Skeletal muscle satellite cell (primary cell): ENCODE measurements around the gene FKBP8.
"Not testable (repeated sequence)": the region's sequence is repeated elsewhere in the genome, so short reads cannot be mapped to it uniquely, and the experiment has no call there.

Experiments used
- H3K27me3 ChIP-seq: 2 replicates; pipeline ENCODE4 v1.7.0; 2013; ENCODE audit warnings: low read length; ENCODE audit not compliant: control insufficient read depth, insufficient read depth
- H3K36me3 ChIP-seq: 2 replicates; pipeline ENCODE4 v1.7.0; 2013; ENCODE audit warnings: mild to moderate bottlenecking, control low read depth, low read length; ENCODE audit not compliant: insufficient read depth
- H3K4me1 ChIP-seq: 2 replicates; pipeline ENCODE4 v1.7.0; 2013; ENCODE audit warnings: low read length; ENCODE audit not compliant: control insufficient read depth, insufficient read depth
- H3K4me2 ChIP-seq: 2 replicates; pipeline ENCODE4 v1.7.0; 2013; ENCODE audit warnings: mild to moderate bottlenecking, low read length
- H3K4me3 ChIP-seq: 2 replicates; pipeline ENCODE4 v1.7.0; 2013; ENCODE audit warnings: low read length
- H3K9ac ChIP-seq: 2 replicates; pipeline ENCODE4 v1.7.0; 2013; ENCODE audit warnings: mild to moderate bottlenecking, low read depth, low read length, moderate library complexity
- H3K9me3 ChIP-seq: replicated peaks from 2 replicates; pipeline ENCODE4 v1.7.0; 2013; ENCODE audit warnings: mild to moderate bottlenecking, control low read depth, low read length

The FKBP8 gene

DNA sequence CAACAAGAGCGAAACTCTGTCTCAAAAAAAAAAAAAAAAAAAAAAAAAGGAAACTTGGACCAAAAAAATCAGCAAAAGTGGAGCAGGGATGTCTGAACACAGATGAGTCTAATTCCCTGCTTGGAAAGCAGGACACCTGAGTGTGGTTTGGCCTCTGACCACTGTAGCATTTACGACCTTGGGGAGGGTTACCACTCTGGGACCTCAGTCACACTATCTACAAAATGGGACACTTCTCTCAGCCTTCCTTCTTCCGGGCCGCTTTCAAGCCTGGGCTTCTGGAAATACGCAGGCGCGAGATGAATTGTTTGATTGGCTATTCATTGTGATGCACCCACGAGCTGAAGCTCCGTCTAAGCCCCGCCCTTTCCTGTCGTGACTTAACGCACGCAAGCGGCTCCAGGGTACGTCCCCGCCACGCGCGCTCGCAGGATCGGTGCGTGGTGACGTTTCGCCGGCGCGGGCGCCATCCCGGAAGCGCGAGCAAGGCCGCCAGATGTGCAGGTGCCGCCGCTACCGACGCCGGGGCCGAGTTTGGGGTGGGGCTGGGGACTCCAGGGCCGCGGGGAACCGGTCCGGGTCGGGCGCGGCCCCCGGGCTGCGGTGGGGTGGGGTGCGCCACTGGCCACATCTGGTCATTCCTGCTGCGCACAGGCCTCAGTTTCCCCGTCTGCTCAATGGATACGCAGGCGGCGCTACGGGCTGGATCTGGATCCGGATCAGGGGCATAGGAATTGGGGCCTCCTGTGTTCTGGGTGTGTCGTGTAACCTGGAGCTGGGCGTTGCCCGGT lies 14.2 kb upstream of the FKBP8 start, which contains the start of gene KXD1:
TSS of gene KXD1 (plus strand) at position 460 of the 791 bp plus-strand sequence. CDS start 4,187 bp downstream, outside the sequence.
- peaks cover 6% of the 10 kb centered on the region for H3K36me3 ChIP-seq
- peak within 1 kb of the TSS; percentile 93 for H3K4me3 ChIP-seq
- no peaks in the 10 kb centered on the region for H3K9me3 ChIP-seq
- peak within 1 kb of the TSS; percentile 97 for H3K4me2 ChIP-seq
- H3K27me3 ChIP-seq: no peaks in the 10 kb centered on the region
- peaks cover 30% of the 10 kb centered on the region for H3K4me1 ChIP-seq
- peak within 1 kb of the TSS; percentile 97 for H3K9ac ChIP-seq

DNA sequence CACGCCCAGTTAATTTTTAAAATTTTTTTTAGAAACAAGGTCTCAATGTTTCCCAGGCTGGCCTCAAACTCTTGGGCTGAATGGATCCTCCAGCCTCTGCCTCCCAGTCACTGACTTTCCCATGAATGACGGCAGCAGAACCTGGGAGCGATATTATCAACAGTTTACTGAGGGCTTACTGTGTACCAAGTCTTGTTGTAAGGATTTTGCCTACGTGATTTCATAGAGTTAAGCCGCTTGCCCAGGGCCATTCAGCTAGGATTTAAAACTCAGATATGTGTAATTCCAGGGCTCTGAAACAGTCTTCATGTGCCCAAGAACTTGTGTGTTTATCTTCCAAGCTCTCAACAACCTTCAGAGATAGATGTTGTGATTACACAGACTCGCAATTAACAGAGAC lies 8.3 kb upstream of the FKBP8 start:
- H3K9me3 ChIP-seq: no peaks in the 10 kb centered on the region
- no peak overlapping the region for H3K9ac ChIP-seq
- H3K27me3 ChIP-seq: no peaks in the 10 kb centered on the region
- no peak overlapping the region for H3K4me3 ChIP-seq
- H3K4me2 ChIP-seq: no peak overlapping the region
- H3K4me1 ChIP-seq: no peaks in the 10 kb centered on the region
- H3K36me3 ChIP-seq: no peaks in the 10 kb centered on the region

DNA sequence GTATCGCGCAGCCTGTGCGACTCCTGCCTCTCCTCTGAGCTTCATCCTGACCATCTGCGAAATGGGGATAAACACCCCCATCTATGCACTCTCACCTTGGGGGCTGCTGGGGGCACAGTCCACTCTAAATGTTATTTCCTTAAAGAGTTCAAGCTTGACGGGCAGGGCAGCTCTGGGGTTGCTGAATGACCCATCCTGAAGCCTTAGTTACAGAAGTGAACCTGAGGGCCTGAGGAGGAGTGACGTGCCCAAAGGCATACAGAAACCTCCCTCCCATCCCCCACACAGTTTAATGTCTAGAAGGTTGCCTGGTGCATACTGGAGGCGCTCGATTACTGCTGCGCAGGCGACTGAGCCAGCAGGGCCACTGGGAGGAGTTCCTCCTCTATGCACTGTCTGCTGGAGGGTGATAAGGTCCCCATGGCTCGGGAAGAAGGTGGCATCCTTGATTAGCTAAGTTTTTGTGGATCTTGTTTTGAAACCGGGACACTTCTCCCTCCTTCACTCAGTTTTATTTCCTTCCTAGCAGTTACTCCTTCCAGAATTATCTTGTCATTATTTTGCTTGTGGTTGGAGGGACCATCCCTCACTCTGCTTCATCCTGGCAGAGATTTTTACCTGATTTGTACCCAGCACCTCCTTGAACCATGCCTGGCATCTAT lies 572 bp upstream of the FKBP8 start:
- peak overlapping the region; percentile 77 for H3K4me2 ChIP-seq
- peaks cover 21% of the 10 kb centered on the region for H3K4me1 ChIP-seq
- H3K36me3 ChIP-seq: peaks cover 19% of the 10 kb centered on the region
- no peaks in the 10 kb centered on the region for H3K27me3 ChIP-seq
- peak overlapping the region; percentile 15 for H3K9ac ChIP-seq
- H3K4me3 ChIP-seq: peak overlapping the region; percentile 52
- no peaks in the 10 kb centered on the region for H3K9me3 ChIP-seq

DNA sequence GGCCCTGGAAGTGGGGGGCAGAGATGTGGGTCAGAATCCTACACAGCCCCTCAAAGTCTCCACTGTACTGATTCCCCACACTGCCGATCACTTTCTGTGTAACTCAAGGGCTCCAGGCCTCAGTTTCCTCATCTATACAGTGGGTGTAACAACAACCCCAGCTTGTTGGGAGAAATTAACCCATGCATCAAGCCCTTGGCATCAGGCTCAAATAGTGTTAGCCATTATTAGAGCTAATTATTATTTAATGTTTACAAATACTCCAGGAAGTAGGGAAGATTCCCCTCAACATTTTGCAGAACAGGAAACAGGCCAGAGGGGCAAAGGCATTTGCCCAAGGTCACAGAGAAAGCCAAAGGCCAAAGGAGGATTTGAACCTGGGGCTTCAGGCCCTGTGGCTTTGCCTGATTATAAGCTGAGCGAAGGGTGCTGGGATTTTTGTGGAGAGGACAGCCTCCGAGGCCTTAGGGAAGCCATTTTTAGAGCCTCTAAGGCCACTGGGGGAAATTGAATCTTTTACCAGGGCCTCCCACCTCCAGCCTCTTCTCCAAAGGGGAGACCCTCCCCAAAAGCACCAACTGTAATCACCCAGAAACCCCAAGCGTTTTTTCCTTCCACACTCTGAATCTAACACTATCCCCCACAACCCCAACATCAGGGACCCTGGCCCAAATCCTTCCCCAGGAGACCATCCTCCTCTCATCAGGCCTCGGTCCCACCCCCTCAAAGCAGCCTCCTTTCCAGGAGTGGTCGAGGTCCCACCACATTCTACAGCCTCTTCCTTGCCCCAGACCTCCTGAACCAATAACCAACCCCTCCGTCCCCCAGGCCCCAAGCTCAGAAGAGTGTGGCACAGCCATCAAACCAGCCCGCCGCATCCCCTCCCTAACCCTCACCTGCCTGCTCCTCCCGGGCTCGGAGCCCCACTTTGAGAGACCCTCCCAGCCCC lies 1.1 kb downstream of the FKBP8 start:
- peaks cover 32% of the 10 kb centered on the region for H3K36me3 ChIP-seq
- H3K9ac ChIP-seq: peak overlapping the region; percentile 89
- peak overlapping the region; percentile 99 for H3K4me2 ChIP-seq
- no peaks in the 10 kb centered on the region for H3K9me3 ChIP-seq
- peaks cover 21% of the 10 kb centered on the region for H3K4me1 ChIP-seq
- H3K27me3 ChIP-seq: no peaks in the 10 kb centered on the region
- H3K4me3 ChIP-seq: peak overlapping the region; percentile 86

DNA sequence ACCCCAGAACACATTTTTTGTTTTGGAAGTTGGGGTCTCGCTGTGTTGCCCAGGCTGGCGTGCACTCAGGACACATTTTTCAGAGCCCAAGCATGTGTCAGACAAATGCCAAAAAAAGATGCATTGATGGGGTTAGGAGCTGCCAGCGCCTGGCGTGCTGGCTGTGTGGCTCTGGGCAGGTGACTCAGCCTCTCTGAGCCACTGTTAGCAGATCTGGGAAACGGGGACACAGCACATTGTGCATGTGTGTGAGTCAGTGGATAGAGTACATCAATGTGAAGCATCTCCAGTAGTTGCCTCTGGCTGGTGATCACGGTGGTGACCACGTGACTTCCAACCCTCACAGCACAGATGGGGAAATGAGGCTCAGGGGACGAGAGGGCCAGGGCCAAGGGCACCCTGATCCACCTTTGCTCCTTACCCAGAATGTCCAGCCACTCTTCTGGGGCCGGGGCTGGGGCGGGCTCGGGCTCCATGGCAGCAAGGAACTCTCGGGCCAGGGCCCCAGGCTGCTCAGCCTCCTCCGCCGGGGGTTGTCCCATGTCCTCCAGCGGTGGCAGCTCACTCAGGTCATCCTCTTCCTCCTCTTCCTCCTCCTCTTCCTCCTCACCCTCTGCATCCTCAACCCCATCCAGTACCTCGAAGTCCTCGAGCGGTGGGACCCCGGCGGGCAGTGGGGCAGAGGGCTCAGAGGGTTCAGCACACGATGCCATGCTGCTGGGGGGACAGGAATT lies 1.9 kb downstream of the FKBP8 start:
- H3K36me3 ChIP-seq: peaks cover 40% of the 10 kb centered on the region

DNA sequence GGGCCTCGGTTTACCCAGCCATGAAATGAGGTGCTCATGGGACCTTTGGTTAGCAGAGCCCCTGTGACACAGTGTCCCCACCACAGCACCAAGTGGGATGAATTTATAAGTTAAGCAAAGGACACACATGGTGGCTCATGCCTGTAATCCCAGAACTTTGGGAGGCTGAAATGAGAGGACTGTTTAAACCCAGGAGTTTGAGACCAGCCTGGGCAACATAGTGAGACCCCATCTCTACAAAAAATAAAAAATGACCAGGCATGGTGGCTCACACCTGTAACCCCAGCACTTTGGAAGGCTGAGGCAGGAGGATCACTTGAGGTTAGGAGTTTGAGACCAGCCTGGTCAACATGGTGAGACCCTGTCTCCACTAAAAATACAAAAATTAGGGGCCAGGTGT lies 3.2 kb downstream of the FKBP8 start:
- peaks cover 48% of the 10 kb centered on the region for H3K36me3 ChIP-seq

More for the DNA sequence above, 1.9 kb downstream of the FKBP8 start:
- H3K4me1 ChIP-seq: peaks cover 21% of the 10 kb centered on the region
- no peaks in the 10 kb centered on the region for H3K9me3 ChIP-seq
- peak overlapping the region; percentile 89 for H3K9ac ChIP-seq
- H3K4me3 ChIP-seq: peak overlapping the region; percentile 86
- peak overlapping the region; percentile 99 for H3K4me2 ChIP-seq
- H3K27me3 ChIP-seq: no peaks in the 10 kb centered on the region

DNA sequence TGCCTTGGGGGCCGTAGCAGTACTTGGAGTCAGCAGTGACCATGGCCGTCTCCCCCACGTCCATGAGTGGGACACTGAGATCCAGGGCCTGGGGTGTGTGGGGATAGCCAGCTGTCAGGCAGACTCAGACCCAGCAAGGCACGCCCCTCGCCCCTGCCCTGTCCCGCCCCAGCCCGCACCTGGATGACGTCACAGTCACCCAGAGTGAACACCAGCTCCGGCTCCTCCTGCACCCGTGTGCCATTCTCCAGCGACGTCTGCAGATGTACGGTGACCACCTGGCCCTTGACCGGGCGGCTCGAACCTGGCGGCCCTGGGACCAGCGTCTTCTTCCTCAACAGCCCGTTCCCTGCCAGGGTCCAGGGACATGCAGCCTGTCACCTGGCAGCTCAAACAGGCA lies 4.0 kb downstream of the FKBP8 start:
- Histone ChIP-seq H3K9me3 (no peaks in the 10 kb centered on the region), H3K36me3 (peaks cover 52% of the 10 kb centered on the region), H3K27me3 (no peaks in the 10 kb centered on the region), H3K4me3 (no peak overlapping the region), H3K9ac (no peak overlapping the region), H3K4me2 (no peak overlapping the region), H3K4me1 (peaks cover 21% of the 10 kb centered on the region)

More for the DNA sequence above, 3.2 kb downstream of the FKBP8 start:
- peaks cover 21% of the 10 kb centered on the region for H3K4me1 ChIP-seq
- H3K4me3 ChIP-seq, H3K9ac ChIP-seq, H3K4me2 ChIP-seq, H3K9me3 ChIP-seq, H3K27me3 ChIP-seq: not testable (repeated sequence)

DNA sequence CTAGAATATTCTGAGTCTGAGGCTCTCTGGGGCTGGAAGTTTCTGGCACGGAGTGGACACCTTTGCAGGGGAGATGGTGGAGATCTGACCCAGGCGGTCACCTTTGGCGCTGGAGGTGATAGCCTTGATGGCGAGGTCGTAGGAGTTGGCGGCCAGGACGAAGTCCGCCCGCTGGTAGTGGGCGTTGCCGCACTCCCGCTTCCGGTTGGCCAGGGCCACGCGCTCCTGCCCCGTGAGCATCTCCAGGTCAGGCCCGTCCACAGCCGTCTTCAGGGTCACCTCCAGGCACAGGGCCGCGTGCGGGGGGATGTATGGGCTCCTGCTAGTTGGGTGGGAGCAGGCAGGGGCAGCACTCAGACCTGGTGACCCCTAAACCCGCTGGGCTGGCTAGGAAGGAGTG lies 5.3 kb downstream of the FKBP8 start:
- no peak overlapping the region for H3K4me3 ChIP-seq
- peaks cover 52% of the 10 kb centered on the region for H3K36me3 ChIP-seq
- H3K4me1 ChIP-seq: peaks cover 14% of the 10 kb centered on the region
- no peak overlapping the region for H3K4me2 ChIP-seq
- H3K27me3 ChIP-seq: no peaks in the 10 kb centered on the region
- no peak overlapping the region for H3K9ac ChIP-seq
- no peaks in the 10 kb centered on the region for H3K9me3 ChIP-seq

DNA sequence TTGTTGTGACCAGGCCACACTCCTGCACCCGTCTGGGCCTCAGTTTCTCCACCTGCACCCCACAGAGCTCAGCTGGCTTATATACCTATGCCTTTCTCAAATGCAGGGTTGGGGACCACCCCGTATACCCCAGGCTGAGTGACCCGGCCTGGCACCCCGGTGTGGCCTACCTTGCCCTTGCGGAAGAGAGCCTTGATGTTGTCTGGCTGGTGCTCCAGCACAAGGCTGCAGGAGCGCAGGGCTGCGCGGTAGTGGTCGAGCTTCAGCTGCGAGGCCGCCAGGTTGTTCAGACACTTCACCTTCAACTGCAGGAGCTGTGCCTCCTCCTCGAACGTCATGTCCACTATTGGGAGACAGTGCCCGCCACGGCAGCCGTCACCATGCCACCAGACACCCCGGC lies 5.9 kb downstream of the FKBP8 start:
- H3K36me3 ChIP-seq: peaks cover 59% of the 10 kb centered on the region
- no peaks in the 10 kb centered on the region for H3K9me3 ChIP-seq

DNA sequence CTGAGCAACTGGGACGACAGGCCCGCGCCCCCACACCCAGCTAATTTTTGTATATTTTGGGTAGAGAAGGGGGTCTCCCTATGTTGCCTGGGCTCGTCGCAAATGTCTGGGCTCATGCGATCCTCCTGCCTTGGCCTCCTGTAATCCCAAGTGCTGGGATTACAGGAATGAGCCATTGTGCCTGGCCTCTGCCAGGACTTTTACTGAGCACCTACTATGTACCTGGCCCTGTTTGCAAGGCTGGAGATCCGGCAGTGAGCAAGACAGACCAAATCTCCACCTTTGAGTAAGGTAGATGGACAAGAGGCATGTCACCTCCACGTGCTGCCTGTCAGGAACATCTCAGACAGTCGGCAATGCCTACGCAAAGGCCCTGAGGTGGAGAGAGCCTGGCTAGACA lies 6.9 kb downstream of the FKBP8 start:
- no peak overlapping the region for H3K4me3 ChIP-seq
- H3K4me1 ChIP-seq: peaks cover 2% of the 10 kb centered on the region
- H3K9ac ChIP-seq: no peak overlapping the region
- no peak overlapping the region for H3K4me2 ChIP-seq
- no peaks in the 10 kb centered on the region for H3K9me3 ChIP-seq
- H3K36me3 ChIP-seq: peaks cover 66% of the 10 kb centered on the region
- no peaks in the 10 kb centered on the region for H3K27me3 ChIP-seq

More for the DNA sequence above, 5.9 kb downstream of the FKBP8 start:
- Histone ChIP-seq H3K4me3 (no peak overlapping the region), H3K4me2 (no peak overlapping the region), H3K9ac (no peak overlapping the region), H3K4me1 (peaks cover 11% of the 10 kb centered on the region), H3K27me3 (no peaks in the 10 kb centered on the region)
